PC-3 (cell line): ENCODE results near the gene BID.

Source experiments
- CTCF ChIP-seq: fragments of 300-600 bp; sonication (generic); conservative IDR thresholded peaks from 2 replicates; pipeline ENCODE4 v1.5.1; 2017; ENCODE audit warnings: antibody characterized with exemption, low read depth, mild to moderate bottlenecking, low read length
- EZH2phosphoT487 ChIP-seq: fragments of 300-600 bp; sonication (generic); IDR thresholded peaks from 2 replicates; pipeline ENCODE4 v1.6.1; 2018; ENCODE audit warnings: mild to moderate bottlenecking, antibody characterized with exemption, low read length, borderline replicate concordance

- TF ChIP-seq CTCF, result no peak
- no peak for TF ChIP-seq EZH2phosphoT487
These were observed 837 bp upstream of the BID start for GRCh38 chr22:17774926-17775685.
